Thoracic aorta (tissue), 2 donors: ENCODE results near the gene PLEKHA5. TPM values are rescaled to one million over a fixed set of nuclear protein-coding genes. Genes with fewer than 3 reads are reported as not detected.

Source experiments
- ATAC-seq: fragments of 150-250 bp; one replicate; pipeline ENCODE4 v1.8.0; 2017; ENCODE audit warnings: low read depth; ENCODE audit not compliant: insufficient number of reproducible peaks, low FRiP score
- DNase-seq: peaks from one replicate; pipeline ENCODE4 v3.0.0-alpha.2; 2020; ENCODE audit warnings: low spot score
- H3K27ac ChIP-seq, 2 donors: fragments of 200-600 bp; sonication (generic); 1 replicate in 1 of 2; 2 replicates in 1 of 2; pipeline ENCODE4 v1.5.1; 2016; ENCODE audit warnings: mild to moderate bottlenecking in 2 of 2, moderate library complexity in 2 of 2
- H3K27me3 ChIP-seq: fragments of 200-600 bp; sonication (generic); replicated peaks from 2 replicates; pipeline ENCODE4 v1.6.0; 2016; ENCODE audit warnings: mild to moderate bottlenecking; ENCODE audit not compliant: insufficient read depth
- H3K36me3 ChIP-seq: fragments of 200-600 bp; sonication (generic); one replicate; pipeline ENCODE4 v1.5.1; 2016
- H3K4me1 ChIP-seq, 2 donors: fragments of 200-600 bp; sonication (generic); 1 replicate in 1 of 2; 2 replicates in 1 of 2; pipeline versions ENCODE4 v1.5.1 to v1.6.0; 2016; ENCODE audit warnings: low read depth in 2 of 2, mild to moderate bottlenecking in 1 of 2; ENCODE audit not compliant: control insufficient read depth in 1 of 2
- H3K4me3 ChIP-seq: fragments of 200-600 bp; sonication (generic); 2 replicates; pipeline ENCODE4 v1.5.1; 2016; ENCODE audit warnings: mild to moderate bottlenecking
- H3K9me3 ChIP-seq: fragments of 200-600 bp; sonication (generic); 2 replicates; pipeline ENCODE4 v1.5.1; 2016
- CTCF ChIP-seq: fragments of 200-600 bp; sonication (generic); IDR thresholded peaks from one replicate; pipeline ENCODE4 v1.5.1; 2019; ENCODE audit warnings: antibody characterized with exemption
- total RNA-seq, 2 donors: library from RNA; depleted of rRNA; stranded (reverse); fragments of >200 nt; gene quantifications; one replicate each; pipeline versions ENCODE4 v1.1.0 to v1.2.3, GENCODE V29; 2016

PLEKHA5 gene
- total RNA-seq, 2 donors from 2014 or later: 18.4 to 27.7 TPM

GRCh38 chr12:19288603-19289244 is 159.2 kb downstream of the PLEKHA5 start:
- Histone ChIP-seq H3K4me1 (peaks cover 2 to 11% of the 10 kb centered on the region in 2 donors), H3K4me3 (no peak overlapping the region), H3K27ac (no peak overlapping the region), H3K9me3 (no peaks in the 10 kb centered on the region), H3K27me3 (no peaks in the 10 kb centered on the region), H3K36me3 (no peaks in the 10 kb centered on the region)
- peak; percentile 64 for TF ChIP-seq CTCF
- no peak for ATAC-seq
- no peak for DNase-seq

GRCh38 chr12:19298836-19299605 is 169.5 kb downstream of the PLEKHA5 start:
- Histone ChIP-seq H3K36me3 (no peaks in the 10 kb centered on the region), H3K4me3 (no peak overlapping the region), H3K27ac (peak overlapping the region; percentile 4 to 23), H3K9me3 (no peaks in the 10 kb centered on the region), H3K4me1 (peaks cover 5 to 20% of the 10 kb centered on the region in 2 donors), H3K27me3 (no peaks in the 10 kb centered on the region)
- no peak for TF ChIP-seq CTCF
- ATAC-seq: no peak
- no peak for DNase-seq

GRCh38 chr12:19299765-19300164 is 170.2 kb downstream of the PLEKHA5 start:
- Histone ChIP-seq H3K9me3 (no peaks in the 10 kb centered on the region), H3K36me3 (no peaks in the 10 kb centered on the region), H3K27ac (no peak overlapping the region), H3K4me1 (peaks cover 5 to 20% of the 10 kb centered on the region in 2 donors), H3K4me3 (no peak overlapping the region), H3K27me3 (no peaks in the 10 kb centered on the region)
- DNase-seq (no peak), ATAC-seq (no peak)
- no peak for TF ChIP-seq CTCF

GRCh38 chr12:19301223-19301622 is 171.7 kb downstream of the PLEKHA5 start:
- Histone ChIP-seq H3K9me3 (no peaks in the 10 kb centered on the region), H3K4me1 (peaks cover 5 to 20% of the 10 kb centered on the region in 2 donors), H3K4me3 (no peak overlapping the region), H3K27ac (no peak overlapping the region), H3K36me3 (no peaks in the 10 kb centered on the region), H3K27me3 (no peaks in the 10 kb centered on the region)
- ATAC-seq (no peak), DNase-seq (no peak)
- no peak for TF ChIP-seq CTCF

- ATAC-seq: no peak
Measured at GRCh38 chr12:19301688-19302087, 172.2 kb downstream of the PLEKHA5 start.

More at GRCh38 chr12:19301688-19302087, 172.2 kb downstream of the PLEKHA5 start:
- H3K4me1 ChIP-seq: peaks cover 5 to 20% of the 10 kb centered on the region in 2 donors
- H3K36me3 ChIP-seq: peaks cover 2% of the 10 kb centered on the region
- no peak overlapping the region for H3K4me3 ChIP-seq
- no peaks in the 10 kb centered on the region for H3K9me3 ChIP-seq
- TF ChIP-seq CTCF: no peak
- no peak for DNase-seq
- H3K27ac ChIP-seq: no peak overlapping the region
- no peaks in the 10 kb centered on the region for H3K27me3 ChIP-seq
